Ovary (tissue), 9 donors: ENCODE measurements around the gene OSBPL5. TPM values are rescaled to one million over a fixed set of nuclear protein-coding genes. Genes with fewer than 3 reads are reported as not detected.

Source experiments
- DNase-seq, 5 donors: peaks; one replicate each; pipeline ENCODE4 v3.0.0-alpha.2; 2019 to 2020
- H3K27ac ChIP-seq, 2 donors: fragments of 200-600 bp; one replicate each; pipeline versions ENCODE4 v1.5.1 to v1.8.0; 2019 to 2022
- H3K27me3 ChIP-seq: fragments of 200-600 bp; one replicate; pipeline ENCODE4 v1.8.0; 2022
- H3K36me3 ChIP-seq: fragments of 200-600 bp; sonication (generic); one replicate; pipeline ENCODE4 v1.5.1; 2019
- H3K4me1 ChIP-seq: one replicate; pipeline ENCODE4 v1.8.1; 2013; ENCODE audit warnings: mild to moderate bottlenecking, moderate library complexity; ENCODE audit not compliant: insufficient read depth
- H3K4me3 ChIP-seq: fragments of 200-600 bp; sonication (generic); one replicate; pipeline ENCODE4 v1.5.1; 2017
- H3K9me3 ChIP-seq, 2 donors: fragments of 200-600 bp in 1 of 2; sonication (generic) in 1 of 2; one replicate each; pipeline versions ENCODE4 v1.5.1 to v1.8.1; 2013 to 2019; ENCODE audit warnings: mild to moderate bottlenecking in 1 of 2, moderate library complexity in 1 of 2
- CTCF ChIP-seq, 3 donors: fragments of 450-650 bp in 2 of 3; fragments of 200-600 bp in 1 of 3; IDR thresholded peaks; one replicate each; pipeline versions ENCODE4 v1.5.1 to v1.8.0; 2016 to 2022; ENCODE audit warnings: antibody characterized with exemption in 3 of 3, mild to moderate bottlenecking in 1 of 3
- EP300 ChIP-seq: sonication (generic); formaldehyde crosslinking; IDR thresholded peaks from one replicate; pipeline ENCODE4 v1.6.1; 2017; ENCODE audit warnings: antibody characterized with exemption
- POLR2A ChIP-seq: fragments of 450-650 bp; IDR thresholded peaks from one replicate; pipeline ENCODE4 v1.6.1; 2017; ENCODE audit warnings: antibody characterized with exemption, mild to moderate bottlenecking, moderate library complexity
- WGBS, 3 donors: extraction: QIAGEN DNeasy Blood & Tissue Kit in 1 of 3; methylation state at CpG; one replicate each; pipeline versions ENCODE4 v1.1.5 to v1.1.7; 2013 to 2017; 5-methylcytosine and 5-hydroxymethylcytosine counted together
- intact Hi-C, 4 donors: fragments of 100-400 bp; cut with DNase I; formaldehyde crosslinking; loops; one replicate each; pipeline versions ENCODE4 v1.11.0 to v1.15.1; 2022 to 2023
- polyA plus RNA-seq, 2 donors: library from polyadenylated mRNA; stranded (reverse); fragments of 200-250 nt in 1 of 2; fragments of 350-450 nt in 1 of 2; fragmentation: Illumina TruSeq in 1 of 2; extraction: RNeasy Lipid Tissue Mini Kit (QIAGEN cat#74804) in 1 of 2; gene quantifications; one replicate each; pipeline ENCODE4 v1.2.3, GENCODE V29; 2013 to 2014
- total RNA-seq, 7 donors: library from RNA; depleted of rRNA in 2 of 7; stranded (reverse); fragments of >200 nt in 2 of 7; fragmentation: NEBNext Ultra II Directional in 3 of 7; extraction: Animal tissue kit (Norgen Biotek cat#: 25700) in 3 of 7; gene quantifications; one replicate each; pipeline versions ENCODE4 v1.1.0 to v1.2.4, GENCODE V29; 2016 to 2023
- donor health status: DM: no; HTN: no; CAD: no; lungs with moderate emphysema.
- donor health status: DM: no; HTN: no; CAD: no.
- donor health status: Bipolar disorder and iron deficiency.
- donor health status: DM: yes; HTN: yes; CAD: no.
- donor health status: DM: no; HTN: no; CAD: no.
- donor health status: DM: yes; HTN: yes; CAD: no.

Gene OSBPL5
- total and polyA plus RNA-seq, 9 donors, result 3.0 to 41.0 (median 23.3) TPM

DNA sequence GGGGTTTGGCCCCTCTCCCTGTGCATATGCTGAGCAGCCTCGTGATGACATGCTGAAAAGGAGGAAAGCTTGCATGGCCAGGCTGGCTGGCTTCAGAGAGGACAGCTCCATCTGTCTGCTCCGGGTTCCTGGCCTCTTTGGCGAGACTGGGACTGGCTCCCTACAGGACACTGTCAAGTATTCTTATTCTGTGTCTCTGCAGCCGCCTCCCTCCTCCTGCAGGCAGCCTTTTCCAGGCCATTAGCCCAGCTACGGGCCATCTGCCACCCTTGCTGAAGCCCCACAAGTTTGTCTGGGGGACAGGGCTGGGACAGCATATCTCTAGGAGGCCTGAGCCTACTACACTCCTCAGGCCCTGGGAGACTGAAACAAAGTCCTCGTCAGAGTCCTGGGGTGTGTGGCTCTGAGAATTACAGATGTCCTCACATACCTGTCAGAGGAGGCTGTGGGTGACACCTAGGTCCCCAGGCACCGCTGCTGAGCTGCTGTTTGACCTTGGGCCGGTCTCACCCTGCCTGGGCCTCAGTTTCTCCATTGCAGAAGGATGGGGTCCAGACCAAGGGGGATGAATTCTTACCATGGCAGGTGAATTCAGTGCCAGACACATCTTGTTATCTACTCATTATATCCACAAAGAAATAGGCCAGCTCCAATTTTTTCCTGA, 42.5 kb upstream of the OSBPL5 start:
- Histone ChIP-seq H3K4me3 (no peak overlapping the region), H3K27ac (no peak overlapping the region), H3K4me1 (no peaks in the 10 kb centered on the region), H3K9me3 (peaks cover 0 to 3% of the 10 kb centered on the region in 2 donors), H3K36me3 (no peaks in the 10 kb centered on the region), H3K27me3 (no peaks in the 10 kb centered on the region)
- no peak for DNase-seq
- 75 to 82% (median 81%) methylated on average over 8 of the region's 8 CpGs for WGBS, 3 donors
- TF ChIP-seq POLR2A (no peak), CTCF (IDR thresholded peaks at IDR 0.05) (no peak), EP300 (no peak)
- intact Hi-C loops, result no loop called here

DNA sequence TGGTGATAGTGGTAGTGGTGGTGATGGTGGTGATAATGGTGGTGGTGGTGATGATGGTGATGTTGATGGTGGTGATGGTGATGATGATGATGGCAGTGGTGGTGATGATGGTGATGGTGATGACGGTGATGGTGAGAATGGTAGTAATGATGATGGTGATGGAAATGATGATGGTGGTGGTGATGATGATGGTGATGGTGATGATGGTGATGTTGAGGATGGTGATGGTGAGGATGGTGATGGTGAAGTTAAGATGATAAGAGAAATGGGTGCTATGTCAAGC, 41.8 kb upstream of the OSBPL5 start:
- Histone ChIP-seq H3K27ac (no peak overlapping the region), H3K36me3 (no peaks in the 10 kb centered on the region), H3K4me1 (no peaks in the 10 kb centered on the region), H3K27me3 (no peaks in the 10 kb centered on the region), H3K9me3 (peaks cover 0 to 3% of the 10 kb centered on the region in 2 donors), H3K4me3 (no peak overlapping the region)
- WGBS, 3 donors, result 93 to 100% (median 96%) methylated on average over 1 of the region's 1 CpG
- no peak for TF ChIP-seq EP300
- DNase-seq, result no peak
- intact Hi-C loops, result no loop called here

GRCh38 chr11:3206156-3206921, 41.2 kb upstream of the OSBPL5 start:
- no peaks in the 10 kb centered on the region for H3K27me3 ChIP-seq
- TF ChIP-seq CTCF (IDR thresholded peaks at IDR 0.05) (no peak), POLR2A (no peak), EP300 (no peak)
- no peak overlapping the region for H3K4me3 ChIP-seq
- 42 to 56% (median 50%) methylated on average over 8 of the region's 8 CpGs for WGBS, 3 donors
- no peak overlapping the region for H3K27ac ChIP-seq
- intact Hi-C loops, result no loop called here
- DNase-seq, result no peak
- no peaks in the 10 kb centered on the region for H3K36me3 ChIP-seq
- peaks cover 0 to under 1% of the 10 kb centered on the region in 2 donors for H3K9me3 ChIP-seq
- no peaks in the 10 kb centered on the region for H3K4me1 ChIP-seq

GRCh38 chr11:3205261-3206155, 40.4 kb upstream of the OSBPL5 start:
- no peaks in the 10 kb centered on the region for H3K27me3 ChIP-seq
- intact Hi-C loops, result no loop called here
- H3K27ac ChIP-seq, result no peak overlapping the region
- H3K4me3 ChIP-seq, result no peak overlapping the region
- H3K36me3 ChIP-seq, result no peaks in the 10 kb centered on the region
- H3K9me3 ChIP-seq, result no peaks in the 10 kb centered on the region
- no peaks in the 10 kb centered on the region for H3K4me1 ChIP-seq
- 32 to 47% (median 41%) methylated on average over 16 of the region's 16 CpGs for WGBS, 3 donors
- DNase-seq, result no peak
- TF ChIP-seq EP300, result no peak
- TF ChIP-seq CTCF (IDR thresholded peaks at IDR 0.05), result no peak
